OCI-LY1 (cell line): Measurements from ENCODE around the gene GNG3.

Source experiments
- H2AFZ ChIP-seq: fragments of 200-600 bp; sonication (generic), shearing (Covaris generic); 2 replicates; pipeline ENCODE4 v1.6.0; 2014; ENCODE audit warnings: antibody characterized with exemption, mild to moderate bottlenecking, low read length
- H3F3A ChIP-seq: fragments of 200-600 bp; sonication (generic), shearing (Covaris generic); 2 replicates; pipeline ENCODE4 v1.6.0; 2014; ENCODE audit warnings: mild to moderate bottlenecking, antibody characterized with exemption, low read length, moderate library complexity; ENCODE audit not compliant: insufficient read depth
- H3K27ac ChIP-seq: fragments of 200-600 bp; sonication (generic); 2 replicates; pipeline ENCODE4 v1.5.1; 2014; ENCODE audit warnings: low read length, mixed run types, mild to moderate bottlenecking, low read depth; ENCODE audit not compliant: poor library complexity, severe bottlenecking
- H3K27me3 ChIP-seq: fragments of 200-600 bp; sonication (generic); 2 replicates; pipeline ENCODE4 v1.6.0; 2014; ENCODE audit warnings: antibody characterized with exemption, mild to moderate bottlenecking, low read length, moderate library complexity; ENCODE audit not compliant: insufficient read depth
- H3K36me3 ChIP-seq: fragments of 200-600 bp; sonication (generic); 2 replicates; pipeline ENCODE4 v1.6.1; 2014; ENCODE audit warnings: mild to moderate bottlenecking, antibody characterized with exemption, low read length, moderate library complexity, mixed read lengths; ENCODE audit not compliant: insufficient read depth
- H3K4me1 ChIP-seq: fragments of 200-600 bp; sonication (generic); 2 replicates; pipeline ENCODE4 v1.5.1; 2014; ENCODE audit warnings: mild to moderate bottlenecking, low read length, moderate library complexity; ENCODE audit not compliant: insufficient read depth, severe bottlenecking
- H3K4me2 ChIP-seq: fragments of 200-600 bp; sonication (generic), shearing (Covaris generic); 2 replicates; pipeline ENCODE4 v1.6.1; 2014; ENCODE audit warnings: low read length
- H3K4me3 ChIP-seq: fragments of 200-600 bp; sonication (generic); 2 replicates; pipeline ENCODE4 v1.5.1; 2014; ENCODE audit warnings: low read length, low read depth, mild to moderate bottlenecking, mixed read lengths; ENCODE audit not compliant: poor library complexity, severe bottlenecking
- H3K79me2 ChIP-seq: fragments of 200-600 bp; shearing (Covaris generic); 2 replicates; pipeline ENCODE4 v1.6.1; 2016; ENCODE audit warnings: mixed run types, low read length, mixed read lengths; ENCODE audit not compliant: insufficient read depth
- H3K9ac ChIP-seq: fragments of 200-600 bp; sonication (generic), shearing (Covaris generic); 2 replicates; pipeline ENCODE4 v1.6.1; 2014; ENCODE audit warnings: mild to moderate bottlenecking, low read length, mixed read lengths
- H3K9me2 ChIP-seq: fragments of 200-600 bp; sonication (generic), shearing (Covaris generic); 2 replicates; pipeline ENCODE4 v1.6.1; 2014; ENCODE audit warnings: low read depth, mild to moderate bottlenecking, low read length, mixed read lengths
- H3K9me3 ChIP-seq: fragments of 200-600 bp; shearing (Covaris generic); 2 replicates; pipeline ENCODE4 v1.6.1; 2014; ENCODE audit warnings: low read length, mixed read lengths
- H4K20me1 ChIP-seq: fragments of 200-600 bp; sonication (generic), shearing (Covaris generic); 2 replicates; pipeline ENCODE4 v1.6.0; 2016; ENCODE audit warnings: mild to moderate bottlenecking, low read length; ENCODE audit not compliant: insufficient read depth
- CTCF ChIP-seq: fragments of 200-600 bp; sonication (generic), shearing (Covaris generic); IDR thresholded peaks from 2 replicates; pipeline ENCODE4 v1.5.1; 2017; ENCODE audit warnings: mild to moderate bottlenecking, antibody characterized with exemption, low read length, moderate library complexity, mixed read lengths
- EZH2 ChIP-seq: fragments of 200-600 bp; sonication (generic), shearing (Covaris generic); IDR thresholded peaks from 2 replicates; pipeline ENCODE4 v1.8.0; 2017; ENCODE audit warnings: borderline replicate concordance, mixed run types, mild to moderate bottlenecking, antibody characterized with exemption, low read length, moderate library complexity, mixed read lengths

The GNG3 gene

GRCh38 chr11:62752177-62752785, 44.8 kb downstream of the GNG3 start:
- no peaks in the 10 kb centered on the region for H3K9me2 ChIP-seq
- no peaks in the 10 kb centered on the region for H4K20me1 ChIP-seq
- no peak overlapping the region; the same call in 1 of the 2 replicates for H3K9ac ChIP-seq
- H3K4me3 ChIP-seq = no peak overlapping the region
- H2AFZ ChIP-seq = no peak overlapping the region
- H3K36me3 ChIP-seq = peaks cover 15% of the 10 kb centered on the region; the same call in 1 of the 2 replicates
- H3F3A ChIP-seq = no peaks in the 10 kb centered on the region
- no peak for TF ChIP-seq EZH2
- no peak for TF ChIP-seq CTCF
- H3K9me3 ChIP-seq = no peaks in the 10 kb centered on the region
- peaks cover 32% of the 10 kb centered on the region for H3K4me1 ChIP-seq
- H3K79me2 ChIP-seq = no peaks in the 10 kb centered on the region
- no peak overlapping the region for H3K27ac ChIP-seq
- H3K4me2 ChIP-seq = no peak overlapping the region; the same call in 1 of the 2 replicates
- no peaks in the 10 kb centered on the region for H3K27me3 ChIP-seq

GRCh38 chr11:62752994-62753735, 45.7 kb downstream of the GNG3 start:
- H3K4me1 ChIP-seq = peaks cover 23% of the 10 kb centered on the region
- peak overlapping the region; percentile 18 for H3K27ac ChIP-seq
- peak overlapping the region; percentile 82 for H3K4me2 ChIP-seq
- H3F3A ChIP-seq = no peaks in the 10 kb centered on the region
- no peaks in the 10 kb centered on the region for H3K9me2 ChIP-seq
- H3K79me2 ChIP-seq = no peaks in the 10 kb centered on the region
- peak overlapping the region; percentile 81 for H3K9ac ChIP-seq
- no peaks in the 10 kb centered on the region for H4K20me1 ChIP-seq
- peaks cover 15% of the 10 kb centered on the region; the same call in 1 of the 2 replicates for H3K36me3 ChIP-seq
- no peak for TF ChIP-seq CTCF
- no peak for TF ChIP-seq EZH2
- no peaks in the 10 kb centered on the region for H3K27me3 ChIP-seq
- H3K9me3 ChIP-seq = no peaks in the 10 kb centered on the region
- H2AFZ ChIP-seq = no peak overlapping the region
- peak overlapping the region; percentile 74 for H3K4me3 ChIP-seq

DNA sequence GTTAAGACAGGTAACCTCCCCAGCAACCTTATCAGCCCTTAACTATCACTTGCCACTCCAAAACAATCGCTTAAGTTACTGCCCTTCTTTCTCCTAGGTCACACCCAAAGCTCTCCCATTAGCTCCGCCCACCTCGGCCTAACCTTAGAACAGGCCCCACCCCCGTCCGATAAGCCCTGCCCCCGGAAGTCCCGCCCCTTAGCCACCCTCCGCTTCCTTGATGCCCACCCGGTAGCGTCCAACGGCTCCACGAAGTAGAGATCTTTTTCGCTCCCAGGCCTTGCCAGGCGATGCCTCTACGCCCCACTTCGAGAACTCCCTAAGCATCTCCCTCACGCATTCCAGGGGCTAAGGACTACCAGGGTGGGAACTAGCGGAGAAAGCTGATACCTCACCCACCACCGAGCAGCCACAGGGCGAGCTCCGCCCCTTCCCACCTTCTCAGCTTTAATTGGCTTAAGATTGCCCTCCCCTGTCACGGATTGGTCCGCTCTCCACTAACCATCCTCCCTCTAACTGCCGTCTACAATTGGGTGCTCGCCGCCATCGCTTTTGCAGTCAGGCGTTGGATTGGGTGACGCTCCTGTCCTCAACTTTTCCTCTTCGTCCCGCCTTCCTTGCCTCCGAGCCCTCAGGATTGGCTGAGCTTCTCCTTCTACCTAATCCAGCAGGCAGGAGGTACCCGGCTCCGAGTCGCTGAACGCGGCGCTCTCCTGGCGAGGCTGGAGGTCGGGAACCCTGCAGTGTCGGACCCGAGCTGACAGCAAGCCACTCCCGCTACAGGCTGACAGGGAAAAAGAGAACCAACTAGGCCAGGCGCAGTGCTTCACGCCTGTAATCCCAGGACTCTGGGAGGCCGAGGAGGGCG, 46.5 kb downstream of the GNG3 start, which contains the start of gene ZBTB3:
Gene ZBTB3 (minus strand): TSS at position 425 of the 868 bp plus-strand sequence. CDS start 496 bp downstream, outside the sequence.
- Histone ChIP-seq H2AFZ (no peak within 1 kb of the TSS), H3K36me3 (peaks cover 15% of the 10 kb centered on the region; the same call in 1 of the 2 replicates), H3K4me2 (peak within 1 kb of the TSS; percentile 82), H3K4me1 (peaks cover 19% of the 10 kb centered on the region), H3K9me2 (no peaks in the 10 kb centered on the region), H3K4me3 (peak within 1 kb of the TSS; percentile 74), H3K27me3 (no peaks in the 10 kb centered on the region), H3K9ac (peak within 1 kb of the TSS; percentile 81), H3F3A (0 out of 2 replicates have a peak, but pooled peaks cover 4% of the 10 kb centered on the region), H3K9me3 (no peaks in the 10 kb centered on the region), H3K27ac (peak within 1 kb of the TSS; percentile 78), H4K20me1 (no peaks in the 10 kb centered on the region), H3K79me2 (no peaks in the 10 kb centered on the region)
- TF ChIP-seq EZH2 (no peak), CTCF (no peak)
